PC-3 (cell line): Measurements from ENCODE around the gene C7orf33. TPM values are rescaled to one million over a fixed set of nuclear protein-coding genes. Genes with fewer than 3 reads are reported as not detected.

Source experiments
- ATAC-seq: fragments of 200-7000 bp; cut with Tn5 transposase; 2 replicates; pipeline ENCODE4 v1.9.1; 2020; ENCODE audit warnings: mild to moderate bottlenecking, moderate library complexity
- BruUV-seq: library from RNA; stranded (reverse); fragments of 400-500 nt; replicated peaks from 2 replicates; lab custom pipeline; 2021; lab: Mats Ljungman, UMichigan
- CTCF ChIA-PET: fragments of 300-600 bp; sonication (Branson Sonifier 250); formaldehyde crosslinking; loops from one replicate; lab custom pipeline; 2022; ENCODE audit warnings: antibody characterized with exemption; lab: Charles Lee
- POLR2A ChIA-PET: fragments of 300-600 bp; sonication (Branson Sonifier 250); formaldehyde crosslinking; loops from one replicate; lab custom pipeline; 2022; ENCODE audit warnings: antibody characterized with exemption; ENCODE audit not compliant: unreplicated experiment; lab: Charles Lee
- DNase-seq: peaks from one replicate; pipeline ENCODE4 v3.0.0-alpha.2; 2015
- H2AFZ ChIP-seq: fragments of 300-600 bp; sonication (generic); 2 replicates; pipeline ENCODE4 v1.6.0; 2016; ENCODE audit warnings: antibody characterized with exemption, low read length
- H3F3A ChIP-seq: fragments of 300-600 bp; sonication (generic); one replicate; pipeline ENCODE4 v1.6.0; 2017; ENCODE audit warnings: antibody characterized with exemption, low read length, control low read depth, mild to moderate bottlenecking; ENCODE audit not compliant: unreplicated experiment
- H3K27ac ChIP-seq: fragments of 300-600 bp; sonication (generic); 2 replicates; pipeline ENCODE4 v1.5.1; 2016; ENCODE audit warnings: mild to moderate bottlenecking, low read length
- H3K27me3 ChIP-seq: fragments of 300-600 bp; sonication (generic); 2 replicates; pipeline ENCODE4 v1.6.1; 2016; ENCODE audit warnings: low read length, mixed read lengths
- H3K36me3 ChIP-seq: fragments of 300-600 bp; sonication (generic); 2 replicates; pipeline ENCODE4 v1.6.1; 2016; ENCODE audit warnings: low read depth, mixed run types, low read length, mixed read lengths
- H3K4me1 ChIP-seq: fragments of 300-600 bp; sonication (generic); 2 replicates; pipeline ENCODE4 v1.5.1; 2016; ENCODE audit warnings: low read length; ENCODE audit not compliant: insufficient read depth
- H3K4me2 ChIP-seq: fragments of 300-600 bp; sonication (generic); 2 replicates; pipeline ENCODE4 v1.6.0; 2016; ENCODE audit warnings: low read length
- H3K4me3 ChIP-seq: fragments of 300-600 bp; sonication (generic); 2 replicates; pipeline ENCODE4 v1.5.1; 2016; ENCODE audit warnings: mild to moderate bottlenecking, low read length, mixed read lengths
- H3K79me2 ChIP-seq: fragments of 300-600 bp; sonication (generic); 2 replicates; pipeline ENCODE4 v1.6.1; 2017; ENCODE audit warnings: low read length, mixed read lengths
- H3K9ac ChIP-seq: fragments of 300-600 bp; sonication (generic); 2 replicates; pipeline ENCODE4 v1.6.0; 2016; ENCODE audit warnings: mild to moderate bottlenecking, low read length
- H3K9me2 ChIP-seq: fragments of 300-600 bp; sonication (generic); replicated peaks from 2 replicates; pipeline ENCODE4 v1.6.1; 2016; ENCODE audit warnings: mixed run types, low read length, mixed read lengths
- H3K9me3 ChIP-seq: fragments of 300-600 bp; sonication (generic); 2 replicates; pipeline ENCODE4 v1.6.1; 2016; ENCODE audit warnings: low read length, mixed read lengths
- H4K20me1 ChIP-seq: fragments of 300-600 bp; sonication (generic); 2 replicates; pipeline ENCODE4 v1.6.1; 2016; ENCODE audit warnings: low read length, mixed read lengths
- EZH2 ChIP-seq: fragments of 300-600 bp; sonication (generic); IDR thresholded peaks from one replicate; pipeline ENCODE4 v1.6.1; 2017; ENCODE audit warnings: antibody characterized with exemption, mild to moderate bottlenecking, low read length; ENCODE audit not compliant: unreplicated experiment
- EZH2phosphoT487 ChIP-seq: fragments of 300-600 bp; sonication (generic); IDR thresholded peaks from 2 replicates; pipeline ENCODE4 v1.6.1; 2018; ENCODE audit warnings: mild to moderate bottlenecking, antibody characterized with exemption, low read length, borderline replicate concordance
- intact Hi-C: fragments of 100-400 bp; cut with micrococcal nuclease; formaldehyde crosslinking; loops from 2 replicates; pipeline ENCODE4 v1.9.0; 2023
- total RNA-seq: library from RNA; depleted of rRNA; stranded (reverse); fragments of >200 nt; gene quantifications from 2 replicates; pipeline ENCODE4 v1.2.3, GENCODE V29; 2014
- TF ChIP-seq, protein P1 (sequence below): fragments of 300-600 bp; sonication (generic); conservative IDR thresholded peaks from 2 replicates; pipeline ENCODE4 v1.5.1; 2017; ENCODE audit warnings: antibody characterized with exemption, low read depth, mild to moderate bottlenecking, low read length

C7orf33 gene
- total RNA-seq, 1 experiment from 2014 or later: not detected

DNA sequence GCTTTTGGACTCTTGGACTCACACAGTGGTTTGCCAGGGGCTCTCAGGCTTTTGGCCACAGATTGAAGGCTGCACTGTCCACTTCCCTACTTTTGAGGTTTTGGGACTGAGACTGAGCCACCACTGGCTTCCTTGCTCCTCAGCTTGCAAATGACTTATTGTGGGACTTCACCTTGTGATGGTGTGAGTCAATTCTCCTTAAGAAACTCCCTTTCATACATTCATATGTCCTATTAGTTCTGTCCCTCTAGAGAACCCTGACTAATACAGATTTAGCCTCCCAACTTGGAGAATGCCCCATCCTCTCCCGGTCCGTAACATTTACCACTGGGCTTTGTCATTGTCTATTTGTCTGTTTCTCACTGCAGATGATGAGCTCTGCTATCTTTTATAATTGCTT is 55.3 kb downstream of the C7orf33 start:
- Histone ChIP-seq H3K27ac (no peak overlapping the region), H3K79me2 (no peaks in the 10 kb centered on the region), H3K4me3 (no peak overlapping the region), H2AFZ (no peak overlapping the region), H3K9ac (no peak overlapping the region), H3K9me2 (no peaks in the 10 kb centered on the region), H3K4me2 (no peak overlapping the region), H3K9me3 (no peaks in the 10 kb centered on the region), H3K36me3 (no peaks in the 10 kb centered on the region), H4K20me1 (no peaks in the 10 kb centered on the region), H3F3A (no peaks in the 10 kb centered on the region), H3K4me1 (peaks cover 10% of the 10 kb centered on the region; the same call in 1 of the 2 replicates), H3K27me3 (peaks cover 16% of the 10 kb centered on the region)
- intact Hi-C loops: no loop called here
- ATAC-seq (no peak), DNase-seq (no peak)
- TF ChIP-seq, protein P1, sequence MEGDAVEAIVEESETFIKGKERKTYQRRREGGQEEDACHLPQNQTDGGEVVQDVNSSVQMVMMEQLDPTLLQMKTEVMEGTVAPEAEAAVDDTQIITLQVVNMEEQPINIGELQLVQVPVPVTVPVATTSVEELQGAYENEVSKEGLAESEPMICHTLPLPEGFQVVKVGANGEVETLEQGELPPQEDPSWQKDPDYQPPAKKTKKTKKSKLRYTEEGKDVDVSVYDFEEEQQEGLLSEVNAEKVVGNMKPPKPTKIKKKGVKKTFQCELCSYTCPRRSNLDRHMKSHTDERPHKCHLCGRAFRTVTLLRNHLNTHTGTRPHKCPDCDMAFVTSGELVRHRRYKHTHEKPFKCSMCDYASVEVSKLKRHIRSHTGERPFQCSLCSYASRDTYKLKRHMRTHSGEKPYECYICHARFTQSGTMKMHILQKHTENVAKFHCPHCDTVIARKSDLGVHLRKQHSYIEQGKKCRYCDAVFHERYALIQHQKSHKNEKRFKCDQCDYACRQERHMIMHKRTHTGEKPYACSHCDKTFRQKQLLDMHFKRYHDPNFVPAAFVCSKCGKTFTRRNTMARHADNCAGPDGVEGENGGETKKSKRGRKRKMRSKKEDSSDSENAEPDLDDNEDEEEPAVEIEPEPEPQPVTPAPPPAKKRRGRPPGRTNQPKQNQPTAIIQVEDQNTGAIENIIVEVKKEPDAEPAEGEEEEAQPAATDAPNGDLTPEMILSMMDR: no peak
- TF ChIP-seq EZH2 (no peak), EZH2phosphoT487 (no peak)
- ChIA-PET CTCF (no interaction called here), POLR2A (no interaction called here)
- BruUV-seq: no TSS peak

DNA sequence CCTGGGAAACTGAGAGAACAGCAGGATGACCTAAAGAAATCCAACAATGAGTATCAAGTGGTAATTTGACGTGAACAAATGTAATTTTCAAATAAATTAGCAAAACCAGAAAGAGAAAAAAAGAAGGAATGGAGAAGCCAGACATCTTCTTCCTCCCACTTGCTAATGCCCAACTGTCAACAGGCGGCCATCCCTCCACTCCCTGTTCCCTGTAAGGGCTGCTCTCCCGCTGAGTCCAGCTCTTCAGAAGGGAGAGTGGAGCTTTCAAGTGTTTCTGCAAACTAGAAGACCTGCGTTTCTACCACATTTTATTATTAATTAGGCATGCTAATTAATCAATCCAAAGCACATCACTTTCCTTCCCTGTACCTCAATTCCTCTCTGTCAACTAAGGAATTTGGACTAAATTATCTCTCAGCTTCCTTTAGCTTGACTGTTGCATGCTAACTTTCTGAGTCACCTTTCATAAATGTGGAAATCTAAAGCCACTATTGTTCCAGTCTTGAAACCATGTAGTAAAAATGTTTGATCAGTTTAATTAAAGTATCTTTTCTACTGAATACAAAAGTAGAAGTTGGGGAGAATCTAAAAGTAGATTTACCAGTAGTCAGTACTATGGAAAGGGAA is 59.8 kb downstream of the C7orf33 start:
- CTCF ChIA-PET: no interaction called here
- no peaks in the 10 kb centered on the region for H3K36me3 ChIP-seq
- peak; percentile 93 for ATAC-seq
- no peak overlapping the region for H3K4me2 ChIP-seq
- H4K20me1 ChIP-seq: no peaks in the 10 kb centered on the region
- no TSS peak for BruUV-seq
- peak overlapping the region; percentile 31; the same call in 1 of the 2 replicates for H3K27ac ChIP-seq
- no peaks in the 10 kb centered on the region for H3K79me2 ChIP-seq
- H3K4me3 ChIP-seq: no peak overlapping the region
- peaks cover 12% of the 10 kb centered on the region; the same call in 1 of the 2 replicates for H3K4me1 ChIP-seq
- H3K9ac ChIP-seq: no peak overlapping the region
- intact Hi-C loops: loop anchor here (5.0 kb wide), 1 partner anchor 47 kb away; the partner anchor contains the start of gene CUL1
- no peaks in the 10 kb centered on the region for H3F3A ChIP-seq
- H2AFZ ChIP-seq: no peak overlapping the region
- H3K27me3 ChIP-seq: peaks cover 2% of the 10 kb centered on the region; the same call in 1 of the 2 replicates
- H3K9me3 ChIP-seq: no peaks in the 10 kb centered on the region
- TF ChIP-seq EZH2phosphoT487 (no peak), EZH2 (no peak)
- TF ChIP-seq, protein P1: no peak
- H3K9me2 ChIP-seq: no peaks in the 10 kb centered on the region
- DNase-seq: peak; percentile 76
- POLR2A ChIA-PET: no interaction called here

DNA sequence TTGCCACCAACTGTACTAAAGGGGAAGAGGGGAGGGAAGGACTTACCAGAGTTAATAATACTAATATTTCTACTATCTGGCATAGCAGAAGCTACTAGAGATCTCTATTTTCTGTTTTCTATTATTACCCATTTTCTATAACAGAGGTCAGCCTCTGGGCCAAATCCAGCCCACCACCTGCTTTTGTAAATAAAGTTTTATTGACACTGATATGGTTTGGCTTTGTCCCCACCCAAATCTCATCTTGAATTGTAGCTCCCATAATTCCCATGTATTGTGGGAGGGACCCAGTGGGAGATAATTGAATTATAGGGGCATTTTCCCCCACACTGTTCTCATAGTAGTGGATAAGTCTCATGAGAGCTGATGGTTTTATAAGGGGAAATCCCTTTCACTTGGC is 62.2 kb downstream of the C7orf33 start:
- Histone ChIP-seq H3K36me3 (no peaks in the 10 kb centered on the region), H3K9ac (no peak overlapping the region), H3K4me2 (no peak overlapping the region), H3K27ac (no peak overlapping the region), H3K9me2 (no peaks in the 10 kb centered on the region), H3K79me2 (no peaks in the 10 kb centered on the region), H3K27me3 (no peaks in the 10 kb centered on the region), H2AFZ (no peak overlapping the region), H3K4me1 (peaks cover 12% of the 10 kb centered on the region; the same call in 1 of the 2 replicates), H4K20me1 (no peaks in the 10 kb centered on the region), H3F3A (no peaks in the 10 kb centered on the region), H3K9me3 (no peaks in the 10 kb centered on the region), H3K4me3 (no peak overlapping the region)
- ChIA-PET POLR2A (no interaction called here), CTCF (no interaction called here)
- intact Hi-C loops: loop anchor here (5.0 kb wide), 1 partner anchor 45 kb away; the partner anchor contains the start of gene CUL1
- ATAC-seq (no peak), DNase-seq (no peak)
- TF ChIP-seq, protein P1: no peak
- TF ChIP-seq EZH2 (no peak), EZH2phosphoT487 (no peak)
- no TSS peak for BruUV-seq
